Keratinocyte (primary cell): ENCODE measurements around the gene ELMOD2. TPM values are rescaled to one million over a fixed set of nuclear protein-coding genes. Genes with fewer than 3 reads are reported as not detected.

Source experiments
- DNase-seq: peaks from one replicate; pipeline ENCODE4 v3.0.0-alpha.2; 2011; ENCODE audit warnings: low read depth, missing footprints, low spot score
- FAIRE-seq: peaks from 2 replicates; lab custom pipeline; 2011; peaks lifted over from hg19 to GRCh38; lab: Jason Lieb, UNC
- H2AFZ ChIP-seq: 2 replicates; pipeline ENCODE4 v1.6.0; 2012; ENCODE audit warnings: low read length, control low read depth, inconsistent platforms; ENCODE audit not compliant: control insufficient read depth
- H3K27ac ChIP-seq: 2 replicates; pipeline ENCODE4 v1.5.1; 2011; ENCODE audit warnings: low read length; ENCODE audit not compliant: control insufficient read depth, insufficient read depth
- H3K27me3 ChIP-seq: 3 replicates; pipeline ENCODE4 v1.6.0; 2011; ENCODE audit warnings: low read length; ENCODE audit not compliant: control insufficient read depth, insufficient read depth; ENCODE audit errors: extremely low read depth
- H3K36me3 ChIP-seq, 2 experiments: 2 replicates in 1 of 2; 3 replicates in 1 of 2; pipeline ENCODE4 v1.5.1; 2011; ENCODE audit warnings: low read length in 2 of 2, mild to moderate bottlenecking in 1 of 2; ENCODE audit not compliant: control insufficient read depth in 2 of 2, insufficient read depth in 2 of 2; ENCODE audit errors: extremely low read depth in 1 of 2
- H3K4me1 ChIP-seq: 3 replicates; pipeline ENCODE4 v1.5.1; 2011; ENCODE audit warnings: low read length; ENCODE audit not compliant: control insufficient read depth, insufficient read depth; ENCODE audit errors: extremely low read depth
- H3K4me2 ChIP-seq: 3 replicates; pipeline ENCODE4 v1.6.0; 2011; ENCODE audit warnings: low read depth, low read length; ENCODE audit not compliant: control insufficient read depth, insufficient read depth; ENCODE audit errors: extremely low read depth
- H3K4me3 ChIP-seq, 3 experiments: fragments of 200-600 bp in 1 of 3; sonication (generic) in 1 of 3; 2 replicates in 2 of 3; 3 replicates in 1 of 3; pipeline ENCODE4 v1.5.1; 2011 to 2016; ENCODE audit warnings: low read length in 3 of 3, mild to moderate bottlenecking in 3 of 3, control low read depth in 2 of 3, inconsistent platforms in 1 of 3, low read depth in 1 of 3, mixed read lengths in 1 of 3, mixed run types in 1 of 3, moderate library complexity in 1 of 3; ENCODE audit not compliant: control insufficient read depth in 2 of 3, insufficient read depth in 2 of 3; ENCODE audit errors: extremely low read depth in 1 of 3
- H3K79me2 ChIP-seq: 2 replicates; pipeline ENCODE4 v1.6.0; 2012; ENCODE audit warnings: low read length; ENCODE audit not compliant: control insufficient read depth, insufficient read depth
- H3K9ac ChIP-seq: 3 replicates; pipeline ENCODE4 v1.6.0; 2011; ENCODE audit warnings: low read length; ENCODE audit not compliant: control insufficient read depth, insufficient read depth; ENCODE audit errors: extremely low read depth
- H3K9me1 ChIP-seq: 3 replicates; pipeline ENCODE4 v1.6.0; 2011; ENCODE audit warnings: low read length; ENCODE audit not compliant: control insufficient read depth, insufficient read depth; ENCODE audit errors: extremely low read depth
- H3K9me3 ChIP-seq: 2 replicates; pipeline ENCODE4 v1.5.1; 2012; ENCODE audit warnings: low read depth, low read length; ENCODE audit not compliant: control insufficient read depth
- H4K20me1 ChIP-seq: 3 replicates; pipeline ENCODE4 v1.6.0; 2011; ENCODE audit warnings: low read length; ENCODE audit not compliant: control insufficient read depth, insufficient read depth; ENCODE audit errors: extremely low read depth
- CTCF ChIP-seq, 3 experiments: IDR thresholded peaks in 1 of 3; conservative IDR thresholded peaks in 1 of 3; optimal IDR thresholded peaks in 1 of 3; 2 replicates in 2 of 3; 3 replicates in 1 of 3; pipeline versions ENCODE3 to v1.5.1; 2011; ENCODE audit warnings: low read length in 3 of 3, mild to moderate bottlenecking in 3 of 3, moderate library complexity in 2 of 3, control low read depth in 1 of 3, inconsistent platforms in 1 of 3; ENCODE audit not compliant: insufficient read depth in 2 of 3; ENCODE audit errors: extremely low read depth in 1 of 3
- EZH2 ChIP-seq: IDR thresholded peaks from one replicate; pipeline ENCODE4 v1.6.1; 2012; ENCODE audit warnings: inconsistent platforms, mild to moderate bottlenecking, low read length, moderate library complexity
- dilution Hi-C: fragments of 300-500 bp; cut with MboI; formaldehyde crosslinking; loops from one replicate; pipeline ENCODE4 v1.7.0; 2020; ENCODE audit warnings: low sequenced_read_pairs; ENCODE audit not compliant: extremely low pct_ligation_motif_present
- polyA plus RNA-seq, 5 experiments: library from polyadenylated mRNA; depleted of rRNA in 3 of 5; stranded (reverse) in 3 of 5; stranded (forward) in 1 of 5; unstranded in 1 of 5; fragments of >200 nt; gene quantifications; 1 replicate in 1 of 5; 2 replicates in 3 of 5; 3 replicates in 1 of 5; pipeline versions ENCODE4 v1.2.1 to v1.2.3, GENCODE V29; 2011 to 2012; ENCODE audit warnings: missing spikeins in 2 of 5, low read depth in 1 of 5, low replicate concordance in 1 of 5

Gene ELMOD2
- polyA plus RNA-seq, 1 donor (not counting 4 experiments of a cell fraction or from before 2014, with no cell fraction given), result 21.9 TPM

- no peaks in the 10 kb centered on the region for H3K36me3 ChIP-seq
- no peaks in the 10 kb centered on the region for H3K79me2 ChIP-seq
- peaks cover 12% of the 10 kb centered on the region for H3K4me1 ChIP-seq
- no peak overlapping the region for H2AFZ ChIP-seq
- no peak overlapping the region for H3K4me2 ChIP-seq
- H3K9ac ChIP-seq, result no peak overlapping the region
- no peak overlapping the region for H3K4me3 ChIP-seq
- H4K20me1 ChIP-seq, result no peaks in the 10 kb centered on the region
- no peaks in the 10 kb centered on the region for H3K9me1 ChIP-seq
- TF ChIP-seq CTCF (optimal IDR thresholded peaks at IDR 0.05 in 1 of 3, IDR thresholded peaks at IDR 0.05 in 1 of 3, conservative IDR thresholded peaks at IDR 0.05 in 1 of 3; ENCODE audit: extremely low read depth in 1 of 3, insufficient read depth in 2 of 3, low read length in 3 of 3) (no peak), EZH2 (no peak)
- H3K27me3 ChIP-seq, result peaks cover 60% of the 10 kb centered on the region
- FAIRE-seq, result no peak
- no peak overlapping the region for H3K27ac ChIP-seq
- DNase-seq, result no peak
- H3K9me3 ChIP-seq, result peaks cover 3% of the 10 kb centered on the region
- dilution Hi-C loops, result no loop called here
Observed at GRCh38 chr4:140571620-140572019, 47.7 kb downstream of the ELMOD2 start.

- Histone ChIP-seq H3K9ac (no peak overlapping the region), H3K9me1 (no peaks in the 10 kb centered on the region), H3K4me3 (no peak overlapping the region), H3K27ac (no peak overlapping the region), H3K4me1 (no peaks in the 10 kb centered on the region), H3K36me3 (no peaks in the 10 kb centered on the region), H4K20me1 (no peaks in the 10 kb centered on the region), H2AFZ (no peak overlapping the region), H3K9me3 (peaks cover 3% of the 10 kb centered on the region), H3K27me3 (peaks cover 56% of the 10 kb centered on the region), H3K4me2 (no peak overlapping the region), H3K79me2 (no peaks in the 10 kb centered on the region)
- no peak for TF ChIP-seq CTCF (optimal IDR thresholded peaks at IDR 0.05 in 1 of 3, IDR thresholded peaks at IDR 0.05 in 1 of 3, conservative IDR thresholded peaks at IDR 0.05 in 1 of 3; ENCODE audit: extremely low read depth in 1 of 3, insufficient read depth in 2 of 3, low read length in 3 of 3)
- TF ChIP-seq EZH2, result no peak
- dilution Hi-C loops, result no loop called here
- FAIRE-seq (no peak), DNase-seq (no peak)
Observed at GRCh38 chr4:140575489-140575888, 51.5 kb downstream of the ELMOD2 start.
